Endodermal cell (in vitro differentiated cells): ENCODE results near the gene SDHAF4. TPM values are rescaled to one million over a fixed set of nuclear protein-coding genes. Genes with fewer than 3 reads are reported as not detected.

Experiments used
- DNase-seq: peaks from one replicate; pipeline ENCODE4 v3.0.0-alpha.2; 2017
- H3K27ac ChIP-seq: 2 replicates; pipeline ENCODE4 v1.5.1; 2013; ENCODE audit warnings: mild to moderate bottlenecking, low read depth, low read length, moderate library complexity
- H3K27me3 ChIP-seq: 2 replicates; pipeline ENCODE4 v1.6.1; 2013; ENCODE audit warnings: mild to moderate bottlenecking, low read length, moderate library complexity; ENCODE audit not compliant: insufficient read depth, control insufficient read depth, poor library complexity, severe bottlenecking
- H3K36me3 ChIP-seq: 2 replicates; pipeline ENCODE4 v1.7.0; 2013; ENCODE audit warnings: mild to moderate bottlenecking, low read length, moderate library complexity; ENCODE audit not compliant: control insufficient read depth, insufficient read depth
- H3K4me1 ChIP-seq: one replicate; pipeline ENCODE4 v1.7.0; 2013; ENCODE audit warnings: low read length; ENCODE audit not compliant: control insufficient read depth, insufficient read depth
- H3K4me3 ChIP-seq: 2 replicates; pipeline ENCODE4 v1.5.1; 2013; ENCODE audit warnings: mild to moderate bottlenecking, low read length, moderate library complexity
- H3K9ac ChIP-seq: 2 replicates; pipeline ENCODE4 v1.6.1; 2013; ENCODE audit warnings: mild to moderate bottlenecking, low read length, moderate library complexity; ENCODE audit not compliant: poor library complexity, severe bottlenecking; ENCODE audit errors: extremely low read depth
- H3K9me3 ChIP-seq: 2 replicates; pipeline ENCODE4 v1.6.1; 2013; ENCODE audit warnings: mild to moderate bottlenecking, low read length, moderate library complexity; ENCODE audit not compliant: control insufficient read depth
- H3K27ac Mint-ChIP-seq: 2 replicates; pipeline ENCODE4 v1.8.0; 2020; ENCODE audit warnings: mixed read lengths
- H3K27me3 Mint-ChIP-seq: 2 replicates; pipeline ENCODE4 v1.8.0; 2021; ENCODE audit warnings: mild to moderate bottlenecking, mixed read lengths; ENCODE audit not compliant: insufficient read depth
- H3K36me3 Mint-ChIP-seq: 2 replicates; pipeline ENCODE4 v1.8.0; 2020; ENCODE audit warnings: low read depth, mixed read lengths
- H3K4me1 Mint-ChIP-seq: 2 replicates; pipeline ENCODE4 v1.8.0; 2020; ENCODE audit warnings: mixed read lengths
- H3K4me3 Mint-ChIP-seq: 2 replicates; pipeline ENCODE4 v1.8.0; 2020; ENCODE audit warnings: mild to moderate bottlenecking, moderate library complexity, mixed read lengths
- H3K9me3 Mint-ChIP-seq: 2 replicates; pipeline ENCODE4 v1.8.0; 2020; ENCODE audit warnings: mild to moderate bottlenecking, mixed read lengths
- WGBS, 2 experiments: methylation state at CpG; one replicate each; pipeline versions ENCODE4 v1.1.5 to v1.1.7; 2013; ENCODE audit warnings: missing lambda C conversion rate in 2 of 2, mixed read lengths in 1 of 2; ENCODE audit not compliant: insufficient coverage in 1 of 2, insufficient read length in 1 of 2; 5-methylcytosine and 5-hydroxymethylcytosine counted together
- total RNA-seq, 2 donors: library from RNA; stranded (reverse); fragmentation: NEBNext Ultra II Directional in 1 of 2; extraction: Animal tissue kit (Norgen Biotek cat#: 25700) in 1 of 2; gene quantifications; 2 replicates in 1 of 2; 3 replicates in 1 of 2; pipeline ENCODE4 v1.2.1, GENCODE V29; 2021
- TF ChIP-seq, protein P1 (sequence below): fragments of 200-600 bp; sonication (generic); conservative IDR thresholded peaks from 2 replicates; pipeline ENCODE4 v1.5.0; 2021; ENCODE audit warnings: antibody characterized with exemption, mild to moderate bottlenecking

The SDHAF4 gene
- total RNA-seq, 2 donors from 2014 or later = 23.5 to 47.4 TPM

DNA sequence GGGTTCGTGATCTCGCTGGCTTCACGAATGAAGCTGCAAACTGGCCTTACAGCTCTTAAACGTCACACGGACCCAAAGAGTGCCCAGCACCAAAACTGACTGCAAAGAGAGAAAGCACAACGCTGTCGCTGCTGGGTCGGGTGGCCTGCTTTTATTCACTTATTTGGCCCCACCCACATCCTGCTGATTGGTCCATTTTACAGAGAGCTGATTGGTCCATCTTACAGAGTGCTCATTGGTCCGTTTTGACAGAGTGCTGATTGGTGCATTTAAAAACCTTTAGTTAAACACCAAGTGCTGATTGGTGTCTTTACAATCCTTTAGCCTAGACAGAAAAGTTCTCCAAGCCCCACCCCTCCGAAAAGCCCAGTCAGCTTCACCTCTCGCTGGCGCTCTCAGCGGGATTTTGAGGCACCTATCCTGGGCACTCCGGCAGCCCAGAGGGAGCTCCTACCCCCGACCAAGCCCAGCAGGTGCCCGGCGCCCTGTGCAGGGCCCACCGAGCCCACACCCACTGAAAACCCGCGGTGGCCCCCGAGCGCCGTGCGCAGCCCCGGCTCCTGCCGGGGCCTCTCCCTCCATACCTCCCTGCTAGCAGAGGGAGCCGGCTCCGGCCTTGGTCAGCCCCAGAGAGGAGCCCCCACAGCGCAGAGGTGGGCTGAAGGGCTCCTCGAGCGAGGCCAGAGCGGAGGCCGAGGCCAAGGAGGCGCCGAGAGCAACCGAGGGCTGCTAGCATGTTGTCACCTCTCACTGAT, 60.9 kb downstream of the SDHAF4 start:
- H3K4me1 ChIP-seq = no peaks in the 10 kb centered on the region
- H3K27me3 Mint-ChIP-seq = no peaks in the 10 kb centered on the region
- no peak overlapping the region for H3K27ac Mint-ChIP-seq
- no peak overlapping the region for H3K4me3 Mint-ChIP-seq
- H3K36me3 Mint-ChIP-seq = no peaks in the 10 kb centered on the region
- no peak overlapping the region for H3K9ac ChIP-seq
- peaks cover 3% of the 10 kb centered on the region for H3K4me1 Mint-ChIP-seq
- H3K27ac ChIP-seq = no peak overlapping the region
- H3K36me3 ChIP-seq = no peaks in the 10 kb centered on the region
- DNase-seq = no peak
- no peaks in the 10 kb centered on the region for H3K27me3 ChIP-seq
- H3K4me3 ChIP-seq = no peak overlapping the region
- peaks cover 13% of the 10 kb centered on the region for H3K9me3 Mint-ChIP-seq
- TF ChIP-seq, protein P1, sequence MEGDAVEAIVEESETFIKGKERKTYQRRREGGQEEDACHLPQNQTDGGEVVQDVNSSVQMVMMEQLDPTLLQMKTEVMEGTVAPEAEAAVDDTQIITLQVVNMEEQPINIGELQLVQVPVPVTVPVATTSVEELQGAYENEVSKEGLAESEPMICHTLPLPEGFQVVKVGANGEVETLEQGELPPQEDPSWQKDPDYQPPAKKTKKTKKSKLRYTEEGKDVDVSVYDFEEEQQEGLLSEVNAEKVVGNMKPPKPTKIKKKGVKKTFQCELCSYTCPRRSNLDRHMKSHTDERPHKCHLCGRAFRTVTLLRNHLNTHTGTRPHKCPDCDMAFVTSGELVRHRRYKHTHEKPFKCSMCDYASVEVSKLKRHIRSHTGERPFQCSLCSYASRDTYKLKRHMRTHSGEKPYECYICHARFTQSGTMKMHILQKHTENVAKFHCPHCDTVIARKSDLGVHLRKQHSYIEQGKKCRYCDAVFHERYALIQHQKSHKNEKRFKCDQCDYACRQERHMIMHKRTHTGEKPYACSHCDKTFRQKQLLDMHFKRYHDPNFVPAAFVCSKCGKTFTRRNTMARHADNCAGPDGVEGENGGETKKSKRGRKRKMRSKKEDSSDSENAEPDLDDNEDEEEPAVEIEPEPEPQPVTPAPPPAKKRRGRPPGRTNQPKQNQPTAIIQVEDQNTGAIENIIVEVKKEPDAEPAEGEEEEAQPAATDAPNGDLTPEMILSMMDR = no peak
- WGBS, 2 experiments = 95 to 96% methylated on average over 20 to 36 of the region's 36 CpGs
- peaks cover 12% of the 10 kb centered on the region for H3K9me3 ChIP-seq

DNA sequence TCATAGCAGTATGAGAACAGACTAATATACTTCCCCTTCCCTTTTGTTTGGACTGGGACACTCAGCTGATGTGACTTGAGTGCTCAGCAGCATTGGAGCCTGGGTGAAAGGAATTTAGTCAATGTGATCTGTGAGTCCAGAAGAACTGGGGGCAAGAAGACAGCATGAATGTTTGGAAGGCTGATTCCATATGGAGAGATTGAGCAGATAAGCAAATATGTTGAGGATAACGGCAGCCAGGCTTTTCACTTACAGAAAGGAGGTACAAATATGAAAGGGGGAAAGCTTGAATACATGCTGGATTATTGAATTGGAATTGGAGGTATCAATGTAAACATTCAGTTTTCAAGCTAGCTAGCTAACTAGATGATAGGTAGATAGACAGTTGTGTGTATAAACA, 63.2 kb downstream of the SDHAF4 start:
- no peak overlapping the region for H3K9ac ChIP-seq
- peaks cover 13% of the 10 kb centered on the region for H3K9me3 Mint-ChIP-seq
- H3K9me3 ChIP-seq = no peaks in the 10 kb centered on the region
- peaks cover 3% of the 10 kb centered on the region for H3K4me1 Mint-ChIP-seq
- H3K27ac Mint-ChIP-seq = no peak overlapping the region
- no peak overlapping the region for H3K27ac ChIP-seq
- DNase-seq = no peak
- TF ChIP-seq, protein P1 = no peak
- H3K27me3 ChIP-seq = no peaks in the 10 kb centered on the region
- H3K27me3 Mint-ChIP-seq = no peaks in the 10 kb centered on the region
- no peak overlapping the region for H3K4me3 Mint-ChIP-seq
- H3K36me3 ChIP-seq = no peaks in the 10 kb centered on the region
- H3K4me3 ChIP-seq = no peak overlapping the region
- H3K36me3 Mint-ChIP-seq = no peaks in the 10 kb centered on the region
- H3K4me1 ChIP-seq = no peaks in the 10 kb centered on the region
- 100% methylated on average over 1 of the region's 1 CpG for WGBS, 2 experiments

DNA sequence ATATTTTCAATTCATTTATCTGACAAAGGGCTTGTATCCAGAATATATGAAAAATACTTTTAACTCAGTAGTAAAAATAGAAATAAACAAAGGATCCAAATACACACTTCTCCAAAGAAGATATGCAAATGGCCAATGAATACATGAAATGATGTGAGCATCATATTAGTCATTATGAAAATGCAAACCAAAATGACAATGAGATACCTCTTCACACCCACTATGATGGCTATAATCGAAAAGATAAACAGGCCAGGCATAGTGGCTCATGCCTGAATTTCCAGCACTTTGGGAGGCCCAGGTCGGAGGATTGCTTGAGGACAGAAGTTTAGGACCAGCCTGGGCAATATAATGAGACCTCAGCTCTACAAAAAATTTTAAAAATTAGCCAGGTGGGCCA, 67.1 kb downstream of the SDHAF4 start:
- 92% methylated on average over 2 of the region's 2 CpGs; no CpG with 5 or more reads in 1 of the 2 experiments for WGBS, 2 experiments
- Mint-ChIP-seq H3K9me3 (peaks cover 3% of the 10 kb centered on the region), H3K36me3 (no peaks in the 10 kb centered on the region), H3K27me3 (no peaks in the 10 kb centered on the region), H3K4me1 (peaks cover 3% of the 10 kb centered on the region), H3K4me3 (no peak overlapping the region), H3K27ac (no peak overlapping the region)
- Histone ChIP-seq H3K36me3 (no peaks in the 10 kb centered on the region), H3K4me1 (no peaks in the 10 kb centered on the region), H3K4me3 (no peak overlapping the region), H3K9ac (no peak overlapping the region), H3K27me3 (no peaks in the 10 kb centered on the region), H3K9me3 (no peaks in the 10 kb centered on the region), H3K27ac (no peak overlapping the region)
- TF ChIP-seq, protein P1 = no peak
- DNase-seq = no peak
